Measurements from ENCODE around the gene KLHL22. TPM values are rescaled to one million over a fixed set of nuclear protein-coding genes. Genes with fewer than 3 reads are reported as not detected.
"Not testable (repeated sequence)": the region's sequence is repeated elsewhere in the genome, so short reads cannot be mapped to it uniquely, and the experiment has no call there.

Gene KLHL22
- total RNA-seq, 2 donors from 2014 or later: 45.1 to 51.3 TPM

GRCh38 chr22:20393705-20394476 is 101.7 kb downstream of the KLHL22 start, which contains the start of gene ZNF74:
ZNF74 (plus strand) TSS chr22:20394151; CDS start chr22:20394629, 478 bp downstream.
- TF ChIP-seq POLR2A (IDR thresholded peaks at IDR 0.05) (peak; percentile 56), POLR2AphosphoS5 (IDR thresholded peaks at IDR 0.05) (peak; percentile 94), CTCF (IDR thresholded peaks at IDR 0.05) (peak in 1 of 4 experiments; percentile 34)
- intact Hi-C loops (cut with DNase I): no loop called here
- 2% methylated on average over 71 of the region's 71 CpGs for WGBS
- peak within 1 kb of the TSS; percentile 60 to 73 for H3K27ac ChIP-seq
- H3K4me3 ChIP-seq: peak within 1 kb of the TSS; percentile 62 to 91
- H3K9me3 ChIP-seq: no peaks in the 10 kb centered on the region
- no peaks in the 10 kb centered on the region for H3K36me3 ChIP-seq
- DNase-seq (ENCODE audit: low spot score): peak; percentile 88
- peaks cover 10% of the 10 kb centered on the region for H3K4me1 ChIP-seq (replicated peaks)
- no peaks in the 10 kb centered on the region for H3K27me3 ChIP-seq (replicated peaks; ENCODE audit: insufficient read depth)

- H3K27ac ChIP-seq: peak overlapping the region; percentile 60 to 73
- WGBS: 91% methylated on average over 23 of the region's 23 CpGs
- no peak for DNase-seq (ENCODE audit: low spot score)
- no peak for TF ChIP-seq POLR2AphosphoS5 (IDR thresholded peaks at IDR 0.05)
- intact Hi-C loops (cut with DNase I): no loop called here
- peaks cover 10% of the 10 kb centered on the region for H3K4me1 ChIP-seq (replicated peaks)
- no peaks in the 10 kb centered on the region for H3K27me3 ChIP-seq (replicated peaks; ENCODE audit: insufficient read depth)
- H3K36me3 ChIP-seq: no peaks in the 10 kb centered on the region
- no peaks in the 10 kb centered on the region for H3K9me3 ChIP-seq
- H3K4me3 ChIP-seq: peak overlapping the region; percentile 62 to 91
Observed at GRCh38 chr22:20392983-20393704, 102.5 kb downstream of the KLHL22 start.

- H3K27ac ChIP-seq; H3K4me3 ChIP-seq; DNase-seq (ENCODE audit: low spot score); H3K27me3 ChIP-seq (replicated peaks; ENCODE audit: insufficient read depth); H3K36me3 ChIP-seq; H3K9me3 ChIP-seq; intact Hi-C loops (cut with DNase I): not testable (repeated sequence)
- peaks cover 10% of the 10 kb centered on the region for H3K4me1 ChIP-seq (replicated peaks)
- 93% methylated on average over 40 of the region's 53 CpGs for WGBS
Observed at GRCh38 chr22:20392365-20392881, 103.2 kb downstream of the KLHL22 start.

Small RNA genes lying within 50 kb of the gene (small RNA-seq; reads per million reads assigned to genes)
- gene RF00019: 0 reads per million in 2 donors
- 0 reads per million in 2 donors for gene RN7SL812P
- gene RNU6-225P: 0 reads per million in 2 donors
- gene RNY1P9: 0 reads per million in 2 donors

Other genes starting within 250 kb of the KLHL22 start
- gene RTN4R, start 227.5 kb downstream of the KLHL22 start, total RNA-seq: 1 to 10 TPM; 4.4 to 6.0 TPM
- 100 to 1,000 TPM; 101 to 109 TPM for gene DGCR6L, start 175.7 kb downstream of the KLHL22 start, total RNA-seq
- 10 to 100 TPM; 17.0 to 41.6 TPM for gene ZNF74, start 101.6 kb downstream of the KLHL22 start, total RNA-seq
- gene SCARF2, start 58.0 kb downstream of the KLHL22 start, total RNA-seq: 10 to 100 TPM; 12.8 to 28.6 TPM
- gene MED15, start 11.8 kb upstream of the KLHL22 start, total RNA-seq: 10 to 100 TPM; 43.2 to 87.1 TPM